HCT116 (cell line): Measurements from ENCODE around the gene CDKN1A. TPM values are rescaled to one million over a fixed set of nuclear protein-coding genes. Genes with fewer than 3 reads are reported as not detected.
A peak's percentile ranks its signal among the peaks of the same experiment; 100 is the strongest.

Experiments
- ATAC-seq: fragments of 200-7000 bp; cut with Tn5 transposase; 2 replicates; pipeline ENCODE4 v1.9.1; 2020; ENCODE audit warnings: mild to moderate bottlenecking, moderate library complexity
- BruUV-seq: library from RNA; stranded (reverse); fragments of 400-500 nt; replicated peaks from 2 replicates; lab custom pipeline; 2021; lab: Mats Ljungman, UMichigan
- CTCF ChIA-PET: fragments of 300-600 bp; sonication (Branson Sonifier 250); formaldehyde crosslinking; loops from one replicate; lab custom pipeline; 2021; ENCODE audit warnings: antibody characterized with exemption; lab: Charles Lee
- POLR2A ChIA-PET: fragments of 300-600, 350-600 bp; sonication (Branson Sonifier 250); formaldehyde crosslinking; loops from one replicate; lab custom pipeline; 2021; ENCODE audit warnings: antibody characterized with exemption; lab: Charles Lee
- RAD21 ChIA-PET, 2 experiments: fragments of 300-600 bp; sonication (Branson Sonifier 250); formaldehyde crosslinking; loops; one replicate each; lab custom pipeline; 2023; ENCODE audit warnings: low total read pairs in 2 of 2; ENCODE audit not compliant: uncharacterized antibody in 2 of 2, unreplicated experiment in 2 of 2, low non-redundant PET in 1 of 2; lab: Charles Lee
- DNase-seq: peaks from one replicate; pipeline ENCODE4 v3.0.0-alpha.2; 2010; ENCODE audit warnings: low read depth, low spot score
- H2AFZ ChIP-seq: fragments of 200-600 bp; shearing (Covaris generic), sonication (generic); 2 replicates; pipeline ENCODE4 v1.6.1; 2017; ENCODE audit warnings: low read depth, mixed run types, mixed read lengths, antibody characterized with exemption, low read length; ENCODE audit not compliant: poor library complexity, severe bottlenecking
- H3K27ac ChIP-seq: 2 replicates; pipeline ENCODE4 v1.5.1; 2012; ENCODE audit warnings: low read depth, low read length
- H3K27me3 ChIP-seq: fragments of 200-600 bp; sonication (generic); 2 replicates; pipeline ENCODE4 v1.6.1; 2016; ENCODE audit warnings: mixed run types, low read length, mixed read lengths; ENCODE audit not compliant: insufficient read depth
- H3K36me3 ChIP-seq, 2 experiments: fragments of 200-500 bp in 1 of 2; fragments of 200-600 bp in 1 of 2; sonication (Bioruptor generic) in 1 of 2; sonication (generic) in 1 of 2; 2 replicates each; pipeline versions ENCODE4 v1.5.1 to v1.6.1; 2014 to 2016; ENCODE audit warnings: low read length in 2 of 2, inconsistent platforms in 1 of 2, mixed read lengths in 1 of 2, mixed run types in 1 of 2; ENCODE audit not compliant: insufficient read depth in 2 of 2, control insufficient read depth in 1 of 2
- H3K4me1 ChIP-seq, 2 experiments: fragments of 200-600 bp in 1 of 2; sonication (generic) in 1 of 2; 2 replicates each; pipeline versions ENCODE4 v1.5.1 to v1.6.1; 2012 to 2017; ENCODE audit warnings: low read length in 2 of 2, inconsistent platforms in 1 of 2, mild to moderate bottlenecking in 1 of 2, mixed read lengths in 1 of 2, mixed run types in 1 of 2, moderate library complexity in 1 of 2; ENCODE audit not compliant: insufficient read depth in 2 of 2, control insufficient read depth in 1 of 2
- H3K4me2 ChIP-seq: fragments of 200-600 bp; sonication (generic); 2 replicates; pipeline ENCODE4 v1.6.1; 2017; ENCODE audit warnings: mixed run types, low read length, mixed read lengths
- H3K4me3 ChIP-seq, 2 experiments: fragments of 200-600 bp in 1 of 2; sonication (generic) in 1 of 2; replicated peaks in 1 of 2; 2 replicates each; pipeline ENCODE4 v1.5.1; 2011 to 2016; ENCODE audit warnings: low read length in 2 of 2, control low read depth in 1 of 2, low read depth in 1 of 2, mild to moderate bottlenecking in 1 of 2, mixed read lengths in 1 of 2, mixed run types in 1 of 2
- H3K79me2 ChIP-seq: fragments of 200-600 bp; sonication (generic); 2 replicates; pipeline ENCODE4 v1.6.1; 2017; ENCODE audit warnings: mild to moderate bottlenecking, mixed run types, low read length, moderate library complexity, mixed read lengths; ENCODE audit not compliant: insufficient read depth
- H3K9ac ChIP-seq: fragments of 200-600 bp; sonication (generic); 2 replicates; pipeline ENCODE4 v1.6.1; 2016; ENCODE audit warnings: low read length, mixed read lengths
- H3K9me2 ChIP-seq: fragments of 200-600 bp; sonication (generic), shearing (Covaris generic); 2 replicates; pipeline ENCODE4 v1.6.1; 2017; ENCODE audit warnings: mixed run types, mild to moderate bottlenecking, moderate library complexity; ENCODE audit not compliant: insufficient read depth
- H3K9me3 ChIP-seq, 2 experiments: fragments of 200-500 bp in 1 of 2; fragments of 200-600 bp in 1 of 2; sonication (Bioruptor generic) in 1 of 2; sonication (generic) in 1 of 2; 2 replicates each; pipeline ENCODE4 v1.6.1; 2014 to 2017; ENCODE audit warnings: low read length in 2 of 2, mixed read lengths in 2 of 2, inconsistent platforms in 1 of 2, low read depth in 1 of 2, mild to moderate bottlenecking in 1 of 2, mixed run types in 1 of 2, moderate library complexity in 1 of 2; ENCODE audit not compliant: control insufficient read depth in 1 of 2, insufficient read depth in 1 of 2
- H4K20me1 ChIP-seq: fragments of 200-600 bp; sonication (generic), shearing (Covaris generic); 2 replicates; pipeline ENCODE4 v1.6.1; 2017; ENCODE audit warnings: mixed run types, mild to moderate bottlenecking, moderate library complexity; ENCODE audit not compliant: insufficient read depth
- CBX3 ChIP-seq: IDR thresholded peaks from 2 replicates; pipeline ENCODE4 v1.6.1; 2012; ENCODE audit warnings: low read depth
- EZH2 ChIP-seq: fragments of 200-600 bp; sonication (generic); IDR thresholded peaks from 2 replicates; pipeline ENCODE4 v1.6.1; 2017; ENCODE audit warnings: antibody characterized with exemption, mixed run types
- EZH2phosphoT487 ChIP-seq: fragments of 200-600 bp; IDR thresholded peaks from 2 replicates; pipeline ENCODE4 v1.6.1; 2018; ENCODE audit warnings: antibody characterized with exemption, borderline replicate concordance
- FOSL1 ChIP-seq: IDR thresholded peaks from 2 replicates; pipeline ENCODE4 v1.6.1; 2012; ENCODE audit warnings: low read depth
- POLR2A ChIP-seq: IDR thresholded peaks from 2 replicates; pipeline ENCODE4 v1.7.0; 2011; ENCODE audit warnings: borderline replicate concordance; ENCODE audit not compliant: insufficient read depth, insufficient read length; ENCODE audit errors: extremely low read depth
- POLR2AphosphoS5 ChIP-seq: IDR thresholded peaks from 2 replicates; pipeline ENCODE4 v1.6.1; 2011; ENCODE audit warnings: mild to moderate bottlenecking, low read depth, low read length, moderate library complexity
- SIN3A ChIP-seq: IDR thresholded peaks from 2 replicates; pipeline ENCODE4 v1.6.1; 2012; ENCODE audit warnings: low read depth
- SP1 ChIP-seq: IDR thresholded peaks from 2 replicates; pipeline ENCODE4 v1.6.1; 2012; ENCODE audit warnings: low read depth
- ZFX ChIP-seq: fragments of 450-650 bp; IDR thresholded peaks from 2 replicates; pipeline ENCODE4 v1.6.1; 2017
- intact Hi-C: fragments of 100-400 bp; cut with micrococcal nuclease; formaldehyde crosslinking; loops from 2 replicates; pipeline ENCODE4 v1.10.0; 2022
- total RNA-seq: library from RNA; stranded (reverse); gene quantifications from one replicate; pipeline ENCODE4 v1.2.1, GENCODE V29; 2021; ENCODE audit not compliant: unreplicated experiment
- TF ChIP-seq, protein P1 (sequence below): IDR thresholded peaks from 2 replicates; pipeline ENCODE4 v1.6.1; 2012; ENCODE audit warnings: low read depth

The CDKN1A gene
- total RNA-seq, 1 experiment from 2014 or later: 179 TPM

DNA sequence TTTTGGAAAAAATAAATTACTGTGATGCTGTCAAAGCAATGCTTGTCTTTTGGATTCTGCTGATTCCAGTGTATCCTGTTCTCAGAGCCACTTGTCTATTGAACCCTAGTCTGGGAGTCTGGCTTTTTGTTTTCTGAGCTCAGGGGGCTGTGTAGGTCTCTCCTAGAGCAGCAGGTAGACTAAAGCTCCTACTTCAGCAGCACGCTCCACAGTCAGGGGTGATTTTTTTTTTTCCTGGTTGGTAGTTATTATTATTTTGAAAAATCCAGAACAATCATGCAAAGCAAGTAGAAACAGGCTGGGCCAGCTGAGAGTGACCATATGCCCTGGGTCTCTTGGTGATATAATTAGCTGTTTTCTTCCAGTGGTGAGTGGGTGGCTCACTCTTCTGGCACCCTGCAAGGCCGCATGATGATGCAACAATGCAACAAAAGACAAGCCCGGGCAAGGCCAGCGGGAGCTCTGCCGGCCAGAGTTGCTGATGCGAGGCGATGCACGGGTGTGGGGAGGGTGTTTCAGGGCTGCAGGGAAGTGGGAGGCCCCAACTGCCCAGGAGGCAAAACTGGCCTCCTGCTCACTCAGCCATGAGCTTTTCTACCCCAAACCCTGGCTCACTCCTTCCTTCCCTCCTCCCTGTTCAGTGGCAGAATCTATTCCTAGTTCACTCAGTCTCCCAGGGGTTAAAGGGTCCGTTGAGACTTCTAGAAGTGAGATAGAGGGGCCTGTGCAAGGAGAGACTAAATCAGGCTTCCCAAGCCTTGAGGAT is 11.5 kb upstream of the CDKN1A start (continued):
- TF ChIP-seq SP1 (peak; percentile 89), CBX3 (peak; percentile 87), ZFX (no peak; the same call in 1 of the 2 replicates), FOSL1 (no peak), POLR2A (no peak), EZH2 (no peak), POLR2AphosphoS5 (peak; percentile 65), SIN3A (peak; percentile 50), EZH2phosphoT487 (no peak)

DNA sequence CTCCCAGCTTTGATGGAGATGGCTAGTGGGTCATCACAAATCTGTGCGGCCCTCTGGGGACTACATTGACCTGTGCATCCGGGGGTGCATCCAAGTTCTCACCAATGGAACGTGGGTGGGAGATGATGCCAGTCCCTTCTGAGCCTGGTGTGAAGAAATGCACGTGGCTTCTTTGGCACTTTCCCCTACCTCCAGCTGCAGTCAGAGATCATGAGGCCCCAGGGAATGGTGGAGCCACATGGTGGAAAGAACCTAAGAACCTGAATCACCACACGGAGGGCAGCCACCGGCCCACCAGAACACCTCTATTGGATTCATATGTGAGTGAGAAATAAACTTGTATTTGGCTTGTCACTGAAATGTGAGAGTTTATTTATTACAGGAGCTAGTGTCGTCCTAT is 9.9 kb upstream of the CDKN1A start:
- CTCF ChIA-PET: interaction anchor here (0.7 to 1.3 kb wide), 2 partner anchors 10 to 77 kb away, joined by 3 to 4 read pairs; partner anchors contain the start of gene CDKN1A
- H3K4me3 ChIP-seq: no peak overlapping the region
- no peak overlapping the region for H2AFZ ChIP-seq
- H4K20me1 ChIP-seq: no peaks in the 10 kb centered on the region
- TF ChIP-seq, protein P1, sequence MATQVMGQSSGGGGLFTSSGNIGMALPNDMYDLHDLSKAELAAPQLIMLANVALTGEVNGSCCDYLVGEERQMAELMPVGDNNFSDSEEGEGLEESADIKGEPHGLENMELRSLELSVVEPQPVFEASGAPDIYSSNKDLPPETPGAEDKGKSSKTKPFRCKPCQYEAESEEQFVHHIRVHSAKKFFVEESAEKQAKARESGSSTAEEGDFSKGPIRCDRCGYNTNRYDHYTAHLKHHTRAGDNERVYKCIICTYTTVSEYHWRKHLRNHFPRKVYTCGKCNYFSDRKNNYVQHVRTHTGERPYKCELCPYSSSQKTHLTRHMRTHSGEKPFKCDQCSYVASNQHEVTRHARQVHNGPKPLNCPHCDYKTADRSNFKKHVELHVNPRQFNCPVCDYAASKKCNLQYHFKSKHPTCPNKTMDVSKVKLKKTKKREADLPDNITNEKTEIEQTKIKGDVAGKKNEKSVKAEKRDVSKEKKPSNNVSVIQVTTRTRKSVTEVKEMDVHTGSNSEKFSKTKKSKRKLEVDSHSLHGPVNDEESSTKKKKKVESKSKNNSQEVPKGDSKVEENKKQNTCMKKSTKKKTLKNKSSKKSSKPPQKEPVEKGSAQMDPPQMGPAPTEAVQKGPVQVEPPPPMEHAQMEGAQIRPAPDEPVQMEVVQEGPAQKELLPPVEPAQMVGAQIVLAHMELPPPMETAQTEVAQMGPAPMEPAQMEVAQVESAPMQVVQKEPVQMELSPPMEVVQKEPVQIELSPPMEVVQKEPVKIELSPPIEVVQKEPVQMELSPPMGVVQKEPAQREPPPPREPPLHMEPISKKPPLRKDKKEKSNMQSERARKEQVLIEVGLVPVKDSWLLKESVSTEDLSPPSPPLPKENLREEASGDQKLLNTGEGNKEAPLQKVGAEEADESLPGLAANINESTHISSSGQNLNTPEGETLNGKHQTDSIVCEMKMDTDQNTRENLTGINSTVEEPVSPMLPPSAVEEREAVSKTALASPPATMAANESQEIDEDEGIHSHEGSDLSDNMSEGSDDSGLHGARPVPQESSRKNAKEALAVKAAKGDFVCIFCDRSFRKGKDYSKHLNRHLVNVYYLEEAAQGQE: no peak
- RAD21 ChIA-PET: no interaction called here
- H3K36me3 ChIP-seq: no peaks in the 10 kb centered on the region
- no peaks in the 10 kb centered on the region for H3K9me2 ChIP-seq
- no peaks in the 10 kb centered on the region for H3K79me2 ChIP-seq
- DNase-seq (no peak), ATAC-seq (no peak)
- H3K27me3 ChIP-seq: no peaks in the 10 kb centered on the region
- no peaks in the 10 kb centered on the region for H3K9me3 ChIP-seq
- no peak overlapping the region for H3K4me2 ChIP-seq
- no peak overlapping the region for H3K9ac ChIP-seq
- intact Hi-C loops: no loop called here
- H3K27ac ChIP-seq: no peak overlapping the region
- H3K4me1 ChIP-seq: peaks cover 35 to 38% of the 10 kb centered on the region in 2 experiments
- POLR2A ChIA-PET: interaction anchor here (1.4 to 9.1 kb wide), 2 partner anchors 9 to 14 kb away, joined by 4 to 119 read pairs; partner anchors contain the start of gene CDKN1A
- no TSS peak for BruUV-seq
